Measurements from ENCODE around the gene CCND1.
"Not testable (repeated sequence)": the region's sequence is repeated elsewhere in the genome, so short reads cannot be mapped to it uniquely, and the experiment has no call there.

CCND1 gene

DNA sequence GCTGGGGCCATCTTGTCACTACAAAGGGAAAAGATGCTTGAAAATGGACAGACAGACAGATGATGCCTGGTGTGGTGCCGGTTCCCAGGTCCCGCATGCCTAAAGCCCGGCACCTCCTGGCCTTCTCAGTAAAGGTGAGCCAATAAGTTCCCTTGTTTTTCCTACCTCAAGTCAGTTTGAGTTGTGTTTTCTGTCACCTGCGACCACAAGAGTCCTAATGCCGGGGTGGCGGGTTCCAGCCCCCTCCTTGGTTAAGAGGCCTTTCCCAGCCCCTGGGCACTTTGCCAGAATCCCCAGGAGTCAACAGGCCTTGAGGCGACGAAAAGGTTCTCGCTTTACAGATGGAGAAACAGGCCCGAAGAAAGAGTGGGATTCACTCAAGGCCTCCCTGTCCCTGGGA, 53.8 kb downstream of the CCND1 start:
- DNase-seq, result no peak

DNA sequence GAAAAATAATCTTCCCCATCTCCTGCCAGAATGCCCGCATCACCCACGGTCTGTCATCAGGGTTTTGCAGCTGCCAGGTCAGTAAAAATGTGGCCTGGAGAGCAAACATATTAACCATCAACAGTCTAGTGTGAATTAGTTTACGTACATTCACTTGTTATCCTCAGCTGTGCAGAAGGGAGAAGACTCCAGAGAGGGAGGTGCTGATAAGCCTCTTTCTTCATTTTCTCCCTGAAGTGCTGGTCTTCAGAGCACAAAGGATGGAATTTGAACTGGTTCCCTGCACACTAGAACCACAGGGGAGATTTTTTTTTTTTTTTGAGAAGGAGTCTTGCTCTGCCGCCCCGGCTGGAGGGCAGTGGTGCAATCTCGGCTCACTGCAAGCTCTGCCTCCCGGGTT, 54.6 kb downstream of the CCND1 start:
- DNase-seq, result no peak

DNA sequence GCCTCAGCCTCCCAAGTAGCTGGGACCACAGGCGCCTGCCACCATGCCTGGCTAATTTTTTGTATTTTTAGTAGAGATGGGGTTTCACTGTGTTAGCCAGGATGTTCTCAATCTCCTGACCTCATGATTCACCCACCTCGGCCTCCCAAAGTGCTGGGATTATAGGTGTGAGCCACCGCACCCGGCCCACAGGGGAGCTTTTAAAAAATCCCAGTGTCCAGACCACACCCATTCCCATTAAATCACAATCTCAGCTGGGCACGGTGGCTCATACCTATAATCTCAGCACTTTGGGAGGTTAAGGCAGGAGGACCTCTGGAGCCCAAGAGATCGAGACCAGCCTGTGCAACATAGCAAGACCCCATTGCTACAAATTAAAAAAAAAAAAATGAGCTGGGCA, 55.0 kb downstream of the CCND1 start:
- DNase-seq, result not testable (repeated sequence)

DNA sequence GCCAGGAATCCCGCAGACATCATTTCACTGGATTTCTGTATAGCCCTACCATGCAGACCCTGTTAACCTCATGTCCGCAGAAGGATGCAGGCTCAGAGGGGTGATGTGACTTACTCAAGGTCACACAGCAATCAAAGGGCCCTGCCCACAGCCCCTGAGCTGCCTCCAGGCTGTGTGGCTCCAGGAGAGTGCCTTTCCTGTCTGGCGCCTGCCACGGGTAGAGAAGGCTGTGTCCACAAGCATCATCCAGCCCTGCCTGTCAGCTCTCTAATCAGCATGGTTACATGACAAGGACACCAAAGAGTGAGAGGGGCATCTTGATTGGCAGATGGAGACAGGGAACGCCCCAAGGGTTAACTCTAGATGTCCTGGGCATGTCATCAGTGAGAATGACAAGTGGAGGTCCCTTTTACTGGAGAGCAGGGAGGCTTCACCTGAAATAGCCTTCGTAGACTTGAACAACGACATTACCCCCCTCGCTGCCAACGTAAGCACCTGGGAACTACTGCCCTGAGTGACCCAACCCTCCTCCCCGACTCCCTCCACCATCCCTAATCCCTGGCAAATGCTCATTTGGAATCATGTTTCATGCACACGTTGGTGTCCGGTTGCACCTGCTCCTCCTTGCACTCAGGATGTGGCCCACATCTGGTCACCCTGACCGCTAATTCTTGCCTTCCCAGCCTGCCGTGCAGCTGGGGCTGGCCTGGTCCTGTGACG, 56.0 kb downstream of the CCND1 start:
- no peak for DNase-seq

DNA sequence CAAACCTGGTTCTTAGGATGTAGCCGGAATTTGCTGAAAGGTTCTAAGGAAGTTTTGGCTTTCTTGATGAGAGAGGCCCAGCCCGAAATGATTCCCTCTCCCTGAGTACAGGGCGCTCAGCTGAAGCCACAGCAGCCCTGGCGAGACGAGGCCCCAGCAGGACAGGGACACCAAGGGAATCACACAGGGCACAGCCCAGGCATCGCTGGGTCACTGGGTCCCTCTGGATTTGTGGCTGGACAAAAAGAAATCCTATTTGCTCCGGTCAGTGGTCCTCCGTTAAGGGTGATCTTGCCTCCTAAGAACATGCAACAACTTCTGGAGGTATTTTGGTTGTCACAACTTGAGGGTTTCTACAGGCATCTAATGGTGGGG, 56.5 kb downstream of the CCND1 start:
- no peak for DNase-seq

DNA sequence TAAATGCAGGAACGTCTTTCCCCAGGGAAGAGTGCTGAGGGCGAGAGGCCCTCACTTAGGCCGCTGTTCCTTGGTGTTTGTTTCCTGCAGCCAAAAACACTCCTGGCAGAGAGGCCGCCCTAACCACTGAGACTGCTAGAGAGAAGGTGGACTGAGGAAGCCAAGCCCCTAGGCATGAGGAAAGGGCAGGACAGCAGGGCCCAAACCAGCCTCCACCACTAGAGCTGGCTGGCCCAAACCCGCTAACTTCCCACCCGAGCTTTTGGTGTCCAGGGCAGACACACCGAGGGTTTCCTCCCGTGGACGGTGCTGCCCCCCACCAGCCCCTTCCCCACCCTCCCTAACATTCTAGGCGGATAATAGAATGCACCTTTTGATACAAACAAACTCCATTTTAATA, 56.9 kb downstream of the CCND1 start:
- DNase-seq, result no peak

DNA sequence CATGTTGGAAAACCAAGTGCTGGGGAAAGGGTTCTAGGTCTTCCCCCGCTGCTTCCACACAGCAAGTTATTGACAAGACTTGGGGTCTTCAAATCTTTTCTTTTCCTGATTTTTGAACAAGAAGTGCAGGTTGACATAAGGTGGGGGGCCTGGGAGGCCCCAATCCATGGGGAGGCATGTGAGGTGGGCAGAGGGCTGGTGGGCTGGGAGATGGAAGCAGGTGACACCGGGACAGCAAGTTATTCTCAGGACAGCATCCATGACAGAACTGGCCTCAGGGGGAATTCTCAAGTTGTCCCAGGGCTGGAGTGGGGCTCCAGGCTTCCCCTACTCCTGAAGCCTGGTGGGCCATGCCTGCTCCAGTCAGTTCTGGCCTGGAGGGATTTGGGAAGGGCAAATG, 57.4 kb downstream of the CCND1 start:
- no peak for DNase-seq

DNA sequence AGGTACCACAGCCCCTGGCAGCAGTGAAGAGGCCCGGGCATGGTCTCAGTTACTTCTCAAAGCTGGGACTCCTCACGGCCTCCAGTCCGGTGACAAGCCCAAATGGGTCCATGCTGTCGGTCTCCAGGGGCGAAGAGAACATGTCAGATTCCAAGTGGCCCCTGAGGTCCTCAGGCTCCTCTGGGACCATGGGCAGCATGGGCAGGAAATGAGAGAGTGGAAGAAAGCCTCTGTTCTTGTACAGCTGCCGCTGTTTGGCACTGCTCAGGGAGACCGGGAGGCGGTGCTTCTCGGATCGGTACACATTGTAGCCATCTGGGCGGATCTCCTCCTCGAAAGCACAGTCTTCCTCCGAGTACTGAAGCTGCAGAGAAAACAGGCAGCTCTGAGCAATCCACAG, 58.3 kb downstream of the CCND1 start:
- no peak for DNase-seq

DNA sequence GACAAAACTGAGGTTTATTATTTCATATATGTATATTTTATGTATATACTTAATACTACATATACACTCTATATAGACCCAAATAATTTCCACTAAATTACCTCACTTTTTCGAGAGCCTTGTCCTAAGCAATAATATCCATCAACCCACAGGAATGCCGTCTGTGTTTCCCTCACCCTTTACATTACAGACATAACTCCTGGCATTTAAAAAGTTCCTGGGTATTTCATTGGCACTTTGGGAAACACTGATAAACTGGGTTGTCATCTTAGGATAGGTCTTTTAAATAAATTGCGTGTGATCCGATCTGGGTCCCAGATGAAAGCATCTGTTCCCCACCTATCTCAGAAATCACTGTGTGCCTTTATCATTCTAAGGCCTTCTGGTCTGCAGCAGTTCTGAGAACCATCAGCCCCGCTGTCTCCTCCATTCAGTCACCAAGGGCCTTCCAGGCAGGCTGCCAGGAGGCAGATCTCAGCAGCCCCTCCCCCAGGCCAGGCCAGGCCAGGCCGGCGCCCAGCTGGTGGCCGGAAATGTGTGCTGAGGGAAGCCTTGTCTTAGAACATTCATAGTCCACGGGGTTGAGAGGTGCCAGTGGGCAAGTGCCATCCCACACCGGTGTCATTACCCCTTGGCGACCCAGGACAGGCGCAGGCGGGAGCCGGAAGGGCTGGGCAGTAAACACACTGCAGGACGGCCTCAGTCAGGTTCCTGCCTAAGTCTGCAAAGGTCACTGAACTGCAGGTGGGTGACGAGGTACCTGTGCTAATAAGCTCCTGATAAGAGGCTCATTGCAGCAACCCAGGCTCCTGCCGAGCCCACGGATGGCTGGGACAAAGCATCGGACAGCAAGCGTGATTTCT, 59.6 kb downstream of the CCND1 start:
- no peak for DNase-seq

DNA sequence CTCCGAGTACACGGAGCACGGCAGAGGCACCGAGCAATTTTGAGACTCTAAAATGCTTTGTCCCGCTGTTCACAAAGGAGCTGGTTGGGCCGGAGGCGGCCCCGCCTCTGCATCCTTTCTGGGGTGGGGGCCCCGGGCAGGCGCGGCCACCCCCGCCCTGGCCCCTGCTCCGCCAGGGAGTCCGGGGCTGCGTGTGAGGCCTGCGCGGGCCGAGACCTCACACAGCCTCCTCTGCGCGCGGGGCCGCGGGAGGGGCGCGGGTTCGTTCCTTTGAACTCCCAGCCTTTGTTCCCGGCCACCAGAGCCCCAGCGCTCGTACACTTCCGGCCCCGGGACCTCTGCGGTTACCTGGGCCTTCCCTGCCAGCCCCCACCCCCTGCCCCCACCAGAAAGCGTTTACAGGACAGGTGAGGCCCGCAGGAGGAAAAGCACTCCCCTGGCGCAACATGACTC, 61.3 kb downstream of the CCND1 start:
- no peak for DNase-seq

DNA sequence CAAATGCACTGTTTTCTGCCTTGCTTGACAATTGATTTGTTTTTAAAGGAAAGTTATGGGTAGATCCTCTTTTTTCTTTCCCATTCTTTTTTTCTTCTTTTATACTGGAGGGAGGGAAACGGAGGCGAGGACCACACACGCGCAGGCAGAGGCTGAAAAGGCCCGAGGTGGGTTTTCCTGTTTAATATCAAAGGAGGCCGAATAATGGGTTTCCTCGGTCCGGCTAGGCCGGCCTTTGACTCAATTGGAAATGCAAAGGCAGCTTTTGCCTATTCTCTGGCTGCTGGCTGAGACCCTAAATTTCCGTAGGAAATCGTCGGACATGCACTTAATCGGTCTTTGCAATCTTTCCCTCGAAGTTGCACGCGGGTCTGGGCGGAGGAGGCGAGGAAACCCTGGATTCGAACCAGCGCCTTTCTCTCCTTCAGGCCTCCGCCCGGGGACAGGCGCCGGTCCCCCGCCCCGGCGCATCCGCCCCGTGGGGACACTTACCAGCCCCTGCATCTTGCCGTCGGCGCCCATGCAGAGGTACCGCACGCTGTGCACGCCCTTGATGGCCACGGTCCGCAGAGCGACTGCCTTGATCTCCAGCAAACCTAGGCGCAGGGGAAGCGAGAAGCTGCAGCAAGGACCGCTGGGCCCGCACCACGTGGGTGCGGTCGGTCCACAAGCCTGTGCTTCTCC, 62.0 kb downstream of the CCND1 start:
- no peak for DNase-seq

DNA sequence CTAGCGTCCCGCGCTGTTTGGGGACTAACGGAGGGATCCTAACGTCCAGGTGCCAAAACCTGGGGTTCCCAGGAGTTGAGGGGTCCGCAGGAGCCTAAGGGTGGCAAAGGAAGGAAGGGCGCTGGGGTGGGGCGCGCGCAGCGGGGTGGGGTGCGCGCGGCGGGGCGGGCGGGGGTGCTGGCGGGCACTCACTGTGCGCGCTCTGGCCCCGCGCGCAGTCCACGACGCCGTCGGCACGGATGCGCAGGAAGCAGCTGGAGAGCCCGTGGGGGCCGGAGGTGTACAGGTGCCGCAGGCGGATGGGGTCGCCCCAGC, 62.5 kb downstream of the CCND1 start:
- DNase-seq, result no peak
